GM18520 (cell line): ENCODE measurements around the gene JAK3.
"Not testable (repeated sequence)": the region's sequence is repeated elsewhere in the genome, so short reads cannot be mapped to it uniquely, and the experiment has no call there.

Experiments used
- ATAC-seq: cut with Tn5 transposase; IDR thresholded peaks from one replicate; pipeline ENCODE4 v1.9.1; 2021; ENCODE audit not compliant: unreplicated experiment

JAK3 gene

DNA sequence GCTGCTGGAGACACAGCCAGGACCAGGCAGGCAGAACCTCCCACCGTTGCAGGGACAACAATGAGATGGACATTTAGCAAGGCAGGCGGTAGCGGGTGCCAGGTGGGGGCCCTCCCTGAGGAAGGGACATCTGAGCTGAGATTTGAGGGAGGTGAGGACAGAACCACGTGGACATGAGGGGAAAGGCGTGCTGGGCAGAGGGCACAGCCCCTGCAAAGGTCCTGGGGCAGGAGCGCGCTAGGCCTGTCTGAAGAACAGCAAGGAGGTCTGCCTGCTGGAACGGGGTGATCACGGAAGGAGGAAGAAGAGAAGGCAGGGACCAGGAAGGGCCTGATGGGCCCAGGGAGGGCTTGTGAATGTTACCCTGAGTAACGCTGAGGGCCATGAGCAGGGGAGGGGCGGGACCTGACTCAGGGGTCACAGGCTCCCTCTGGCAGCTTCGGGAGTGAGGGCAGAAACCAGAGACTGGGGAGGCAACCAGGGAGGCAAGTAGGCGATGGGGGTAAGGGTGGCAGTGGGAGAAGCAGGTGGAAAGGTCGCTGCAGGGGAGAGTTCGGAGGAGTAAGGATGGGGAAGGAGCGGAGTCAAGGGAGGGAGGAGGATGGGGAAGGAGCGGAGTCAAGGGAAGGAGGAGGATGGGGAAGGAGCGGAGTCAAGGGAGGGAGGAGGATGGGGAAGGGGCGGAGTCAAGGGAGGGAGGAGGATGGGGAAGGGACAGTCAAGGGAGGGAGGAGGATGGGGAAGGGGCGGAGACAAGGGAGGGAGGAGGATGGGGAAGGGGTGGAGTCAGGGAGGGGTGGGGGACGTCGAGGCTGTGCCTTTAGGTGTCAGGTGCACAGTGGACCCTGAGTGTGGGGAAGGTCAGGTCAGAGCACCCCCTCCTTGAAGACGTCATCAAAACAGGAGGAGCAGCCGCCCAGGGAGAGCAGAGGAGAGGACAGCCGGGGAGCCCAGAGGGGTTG, 68.5 kb downstream of the JAK3 start:
- ATAC-seq: no peak

DNA sequence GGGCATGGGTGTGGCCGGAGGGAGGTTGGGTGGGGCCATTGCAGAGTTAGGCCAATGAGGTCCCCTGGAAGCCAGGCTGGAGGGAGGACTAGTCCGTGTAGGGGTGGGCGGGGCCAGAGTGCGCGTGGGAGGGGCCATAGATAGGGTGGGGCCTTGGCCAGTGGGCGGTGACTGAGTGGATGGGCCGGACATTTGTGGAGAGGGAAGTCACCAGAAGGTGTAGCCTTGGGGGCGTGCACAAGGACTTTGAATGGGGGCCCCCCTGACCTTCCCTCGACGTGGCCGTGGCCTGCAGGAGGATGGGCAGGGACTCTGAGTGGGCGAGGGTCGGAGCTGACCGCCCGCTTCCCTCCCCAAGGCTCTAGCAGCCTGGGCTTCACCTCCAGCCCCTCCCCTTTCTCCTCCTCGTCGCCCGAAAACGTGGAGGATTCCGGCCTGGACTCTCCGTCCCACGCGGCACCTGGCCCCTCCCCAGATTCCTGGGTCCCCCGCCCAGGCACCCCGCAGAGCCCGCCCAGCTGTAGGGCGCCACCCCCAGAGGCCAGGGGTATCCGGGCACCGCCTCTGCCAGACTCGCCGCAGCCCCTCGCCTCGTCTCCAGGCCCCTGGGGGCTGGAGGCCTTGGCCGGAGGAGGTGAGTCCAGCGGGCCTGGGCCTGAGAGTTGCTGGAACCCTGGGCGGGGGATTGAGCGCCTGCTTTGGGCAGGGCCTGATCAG, 69.4 kb downstream of the JAK3 start:
- no peak for ATAC-seq

DNA sequence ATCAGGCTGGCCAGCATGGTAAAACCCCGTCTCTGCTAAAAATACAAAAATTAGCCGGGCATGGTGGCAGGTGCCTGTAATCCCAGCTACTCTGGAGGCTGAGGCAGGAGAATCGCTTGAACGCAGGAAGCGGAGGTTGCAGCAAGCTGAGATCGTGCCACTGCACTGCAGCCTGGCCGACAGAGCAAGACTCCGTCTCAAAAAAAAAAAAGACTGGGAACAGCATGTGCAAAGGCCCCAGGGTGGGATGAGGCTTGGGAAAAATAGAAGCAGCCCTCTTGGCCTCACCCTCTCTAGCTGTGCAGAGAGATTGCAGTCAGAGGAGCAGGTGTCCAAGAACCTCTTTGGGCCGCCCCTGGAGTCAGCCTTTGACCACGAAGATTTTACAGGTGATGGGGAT, 69.9 kb downstream of the JAK3 start:
- not testable (repeated sequence) for ATAC-seq

DNA sequence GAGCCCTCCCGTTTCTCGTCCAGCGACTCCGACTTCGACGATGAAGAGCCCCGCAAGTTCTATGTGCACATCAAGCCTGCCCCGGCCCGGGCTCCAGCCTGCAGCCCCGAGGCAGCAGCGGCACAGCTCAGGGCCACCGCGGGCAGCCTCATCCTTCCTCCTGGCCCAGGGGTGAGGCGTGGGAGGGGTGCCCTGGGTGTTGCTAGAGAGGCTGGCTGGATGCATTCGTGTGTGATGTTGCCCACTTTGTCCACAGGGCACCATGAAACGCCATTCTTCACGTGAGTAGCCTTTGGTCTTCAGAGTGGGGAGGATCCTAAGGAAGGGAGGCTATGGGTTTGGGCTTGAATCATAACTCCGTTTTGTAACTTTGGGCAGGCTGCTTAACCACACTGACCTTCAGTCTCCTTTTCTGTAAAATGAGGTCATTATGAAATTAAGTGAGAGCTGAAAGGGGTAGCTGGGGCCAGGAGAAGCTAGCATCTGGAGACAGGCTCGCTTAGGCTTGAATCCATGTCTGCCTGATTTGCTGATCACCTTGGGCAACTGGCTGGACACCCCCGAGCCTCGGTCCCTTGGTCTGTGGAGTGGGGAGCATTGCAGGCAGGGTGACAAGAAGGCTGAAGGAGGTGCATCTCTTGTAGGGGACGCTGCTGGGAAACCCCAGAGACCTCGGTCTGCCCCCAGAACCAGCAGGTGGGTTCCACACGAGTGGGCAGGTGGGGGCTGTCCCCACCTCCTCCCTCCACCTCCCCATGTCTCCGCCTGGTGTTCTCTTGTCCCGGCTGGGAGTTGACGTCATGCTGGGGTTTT, 71.6 kb downstream of the JAK3 start:
- ATAC-seq: peak; percentile 60

DNA sequence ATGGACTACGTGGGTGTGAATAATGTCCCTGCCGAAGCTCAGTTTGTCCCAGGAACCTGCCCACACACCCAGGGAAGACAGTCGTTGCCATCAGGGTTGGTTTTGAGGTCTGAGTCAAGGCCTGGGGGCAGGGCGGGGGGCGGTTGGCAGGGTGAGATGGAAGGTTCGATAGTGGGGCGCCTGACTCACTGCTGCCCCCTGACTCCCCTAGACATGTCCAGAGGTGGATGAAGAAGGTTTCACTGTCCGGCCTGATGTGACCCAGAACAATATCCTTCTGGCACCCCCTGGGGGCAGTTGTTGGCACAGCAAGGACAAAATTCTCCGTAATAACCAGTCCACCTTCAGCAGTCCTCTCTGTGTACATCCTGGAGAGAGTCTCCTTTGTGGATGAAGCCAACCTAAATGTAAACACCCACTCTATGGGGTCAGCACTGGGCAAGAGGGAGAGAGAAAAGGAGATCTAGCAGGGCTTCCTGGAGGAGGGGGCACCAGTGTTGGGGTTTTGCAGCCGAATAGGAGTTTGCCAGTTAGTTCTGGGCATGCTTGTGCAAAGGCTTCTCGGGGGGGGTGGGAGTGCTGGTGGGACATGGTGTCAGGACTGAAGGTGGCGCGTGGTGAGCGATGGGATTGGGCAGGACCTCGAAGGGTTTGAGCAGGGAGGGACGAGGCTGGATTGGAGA, 72.4 kb downstream of the JAK3 start:
- no peak for ATAC-seq
